Uterus (tissue), 4 donors: ENCODE measurements around the gene FAM76A. TPM values are rescaled to one million over a fixed set of nuclear protein-coding genes. Genes with fewer than 3 reads are reported as not detected.

Experiments used
- DNase-seq, 2 donors: peaks; one replicate each; pipeline ENCODE4 v3.0.0-alpha.2; 2019 to 2020
- H3K27ac ChIP-seq, 2 donors: fragments of 200-600 bp; sonication (generic); 1 replicate in 1 of 2; 2 replicates in 1 of 2; pipeline ENCODE4 v1.5.1; 2016 to 2018
- H3K27me3 ChIP-seq, 2 donors: fragments of 200-600 bp; sonication (generic); one replicate each; pipeline ENCODE4 v1.5.1; 2018 to 2019; ENCODE audit warnings: control low read depth in 1 of 2
- H3K36me3 ChIP-seq, 2 donors: fragments of 200-600 bp; sonication (generic); one replicate each; pipeline ENCODE4 v1.5.1; 2019; ENCODE audit warnings: control low read depth in 1 of 2
- H3K4me1 ChIP-seq, 2 donors: fragments of 200-600 bp; sonication (generic); one replicate each; pipeline ENCODE4 v1.5.1; 2018 to 2019; ENCODE audit warnings: control low read depth in 1 of 2
- H3K4me3 ChIP-seq, 2 donors: fragments of 200-600 bp; sonication (generic); 1 replicate in 1 of 2; 2 replicates in 1 of 2; pipeline ENCODE4 v1.5.1; 2018 to 2019; ENCODE audit warnings: mild to moderate bottlenecking in 1 of 2
- H3K9me3 ChIP-seq, 2 donors: fragments of 200-600 bp; sonication (generic); one replicate each; pipeline ENCODE4 v1.5.1; 2019; ENCODE audit warnings: control low read depth in 1 of 2
- CTCF ChIP-seq, 4 experiments: fragments of 200-600 bp in 2 of 4; fragments of 450-650 bp in 2 of 4; sonication (generic) in 2 of 4; IDR thresholded peaks; one replicate each; pipeline ENCODE4 v1.5.1; 2016 to 2019; ENCODE audit warnings: antibody characterized with exemption in 4 of 4, mild to moderate bottlenecking in 2 of 4, moderate library complexity in 1 of 4
- POLR2A ChIP-seq, 2 donors: fragments of 450-650 bp; IDR thresholded peaks; one replicate each; pipeline ENCODE4 v1.6.1; 2016; ENCODE audit warnings: antibody characterized with exemption in 2 of 2, mild to moderate bottlenecking in 1 of 2, moderate library complexity in 1 of 2
- intact Hi-C: fragments of 100-400 bp; cut with DNase I; formaldehyde crosslinking; loops from one replicate; pipeline ENCODE4 v1.15.1; 2023; ENCODE audit warnings: low total_unique reads
- total RNA-seq, 4 donors: library from RNA; depleted of rRNA in 3 of 4; stranded (reverse); fragments of >200 nt in 3 of 4; gene quantifications; one replicate each; pipeline versions ENCODE4 v1.1.0 to v1.2.4, GENCODE V29; 2014 to 2023
- donor health status: DM: yes; HTN: yes; CAD: no.

FAM76A gene
- total RNA-seq, 4 donors from 2014 or later, result 5.4 to 26.6 (median 20.5) TPM

DNA sequence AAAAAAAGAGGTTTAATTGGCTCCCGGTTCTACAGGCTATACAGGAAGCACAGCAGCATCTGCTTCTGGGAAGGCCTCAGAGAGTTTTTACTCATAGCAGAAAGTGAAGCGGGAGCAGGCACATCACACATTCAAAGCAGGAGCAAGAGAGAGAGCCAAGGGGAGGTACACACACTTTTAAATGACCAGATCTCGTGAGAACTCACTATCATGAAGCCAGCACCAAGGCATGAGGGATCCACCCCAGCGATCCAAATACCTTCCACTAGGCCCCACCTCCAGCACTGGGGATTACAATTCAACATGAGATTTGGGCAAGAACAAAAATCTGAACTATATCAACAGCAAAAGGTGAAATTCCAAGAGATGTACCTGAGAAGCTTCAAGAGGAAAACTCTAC, 20.8 kb upstream of the FAM76A start:
- Histone ChIP-seq H3K4me3 (no peak overlapping the region), H3K27me3 (no peaks in the 10 kb centered on the region), H3K27ac (no peak overlapping the region), H3K36me3 (no peaks in the 10 kb centered on the region), H3K9me3 (peaks cover 0 to 4% of the 10 kb centered on the region in 2 donors), H3K4me1 (no peaks in the 10 kb centered on the region)
- no peak for DNase-seq
- TF ChIP-seq POLR2A (IDR thresholded peaks at IDR 0.05), result no peak
- no peak for TF ChIP-seq CTCF (IDR thresholded peaks at IDR 0.05)
- intact Hi-C loops, result no loop called here

DNA sequence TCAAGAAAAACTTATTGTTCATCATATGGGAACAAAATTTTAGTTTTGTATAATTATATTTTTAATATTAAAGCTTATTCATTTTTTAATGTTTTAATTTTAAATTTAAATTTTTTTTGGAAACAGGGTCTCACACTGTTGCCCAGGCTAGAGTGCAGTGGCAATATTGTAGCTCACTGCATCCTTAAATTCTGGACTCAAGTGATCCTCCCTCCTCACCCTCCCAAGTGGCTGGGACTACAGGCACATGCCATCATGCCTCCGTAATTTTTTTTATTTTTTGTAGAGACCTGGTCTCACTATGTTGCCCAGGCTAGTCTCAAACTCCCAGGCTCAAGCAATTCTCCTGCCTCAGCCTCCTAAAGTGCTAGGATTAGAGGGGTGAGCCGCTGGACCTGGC, 20.2 kb upstream of the FAM76A start:
- TF ChIP-seq CTCF (IDR thresholded peaks at IDR 0.05) (no peak), POLR2A (IDR thresholded peaks at IDR 0.05) (no peak)
- peaks cover 0 to 4% of the 10 kb centered on the region in 2 donors for H3K9me3 ChIP-seq
- no peak for DNase-seq
- no peak overlapping the region for H3K4me3 ChIP-seq
- H3K27me3 ChIP-seq, result no peaks in the 10 kb centered on the region
- H3K4me1 ChIP-seq, result no peaks in the 10 kb centered on the region
- H3K27ac ChIP-seq, result no peak overlapping the region
- no peaks in the 10 kb centered on the region for H3K36me3 ChIP-seq
- intact Hi-C loops, result no loop called here

DNA sequence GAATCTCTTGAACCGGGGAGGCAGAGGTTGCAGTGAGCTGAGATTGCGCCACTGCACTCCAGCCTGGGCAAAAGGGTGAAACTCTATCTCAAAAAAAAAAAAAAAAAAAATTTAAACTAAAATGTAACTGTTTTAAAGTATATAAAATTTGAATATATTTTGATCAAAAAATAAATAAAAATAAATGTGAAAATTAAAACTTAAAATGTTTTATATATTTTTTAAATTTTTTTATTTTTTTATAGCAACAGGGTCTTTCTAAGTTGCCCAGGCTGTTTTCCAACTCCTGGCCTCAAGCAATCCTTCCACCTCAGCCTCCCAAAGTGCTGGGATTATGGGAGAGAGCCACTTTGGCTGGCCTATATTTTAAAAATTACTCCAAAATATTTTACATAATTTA, 15.2 kb upstream of the FAM76A start:
- Histone ChIP-seq H3K4me1 (no peaks in the 10 kb centered on the region), H3K27me3 (no peaks in the 10 kb centered on the region), H3K27ac (no peak overlapping the region), H3K4me3 (no peak overlapping the region), H3K36me3 (no peaks in the 10 kb centered on the region), H3K9me3 (no peaks in the 10 kb centered on the region)
- intact Hi-C loops, result no loop called here
- TF ChIP-seq CTCF (IDR thresholded peaks at IDR 0.05), result no peak
- TF ChIP-seq POLR2A (IDR thresholded peaks at IDR 0.05), result no peak
- DNase-seq, result no peak

GRCh38 chr1:27713139-27713725, 12.5 kb upstream of the FAM76A start:
- no peaks in the 10 kb centered on the region for H3K27me3 ChIP-seq
- no peak for TF ChIP-seq POLR2A (IDR thresholded peaks at IDR 0.05)
- TF ChIP-seq CTCF (IDR thresholded peaks at IDR 0.05), result no peak
- DNase-seq, result no peak
- no peaks in the 10 kb centered on the region for H3K36me3 ChIP-seq
- H3K27ac ChIP-seq, result no peak overlapping the region
- H3K4me1 ChIP-seq, result no peaks in the 10 kb centered on the region
- intact Hi-C loops, result no loop called here
- H3K9me3 ChIP-seq, result no peaks in the 10 kb centered on the region
- no peak overlapping the region for H3K4me3 ChIP-seq

GRCh38 chr1:27713869-27714513, 11.8 kb upstream of the FAM76A start:
- intact Hi-C loops, result no loop called here
- DNase-seq, result no peak
- Histone ChIP-seq H3K27ac (no peak overlapping the region), H3K4me1 (no peaks in the 10 kb centered on the region), H3K9me3 (no peaks in the 10 kb centered on the region), H3K27me3 (no peaks in the 10 kb centered on the region), H3K36me3 (no peaks in the 10 kb centered on the region), H3K4me3 (no peak overlapping the region)
- TF ChIP-seq POLR2A (IDR thresholded peaks at IDR 0.05) (no peak), CTCF (IDR thresholded peaks at IDR 0.05) (no peak)
